HepG2 (cell line): ENCODE measurements around the gene INKA2. TPM values are rescaled to one million over a fixed set of nuclear protein-coding genes. Genes with fewer than 3 reads are reported as not detected.

Experiments
- ARID5B ChIP-seq: IDR thresholded peaks from 2 replicates; pipeline ENCODE4 v1.4.0; 2020; ENCODE audit warnings: mild to moderate bottlenecking, missing genetic modification reagents
- HDAC2 ChIP-seq: sonication (generic); formaldehyde crosslinking; IDR thresholded peaks from 2 replicates; pipeline ENCODE4 v1.4.0; 2020; ENCODE audit warnings: missing genetic modification reagents
- HDAC6 ChIP-seq: fragments of 200-600 bp; sonication (generic); IDR thresholded peaks from 2 replicates; pipeline ENCODE4 v1.7.0; 2017; ENCODE audit warnings: mild to moderate bottlenecking, antibody characterized with exemption, low read length, low read depth
- MAX ChIP-seq: IDR thresholded peaks from 2 replicates; pipeline ENCODE4 v1.6.1; 2012; ENCODE audit warnings: inconsistent platforms
- PREB ChIP-seq: sonication (generic); formaldehyde crosslinking; IDR thresholded peaks from 2 replicates; pipeline ENCODE4 v1.4.0; 2020; ENCODE audit warnings: missing genetic modification reagents
- RBM39 ChIP-seq: fragments of 200-400 bp; formaldehyde crosslinking; IDR thresholded peaks from one replicate; pipeline ENCODE4 v1.6.1; 2018; ENCODE audit warnings: antibody characterized with exemption, mild to moderate bottlenecking, low read depth, low read length; ENCODE audit not compliant: poor library complexity, severe bottlenecking
- TOPORS ChIP-seq: sonication (generic); formaldehyde crosslinking; IDR thresholded peaks from 2 replicates; pipeline ENCODE4 v1.8.0; 2023; ENCODE audit warnings: mild to moderate bottlenecking, missing genetic modification reagents
- YY1 ChIP-seq: IDR thresholded peaks from 2 replicates; pipeline ENCODE4 v1.6.1; 2011; ENCODE audit warnings: low read length, low read depth, moderate library complexity, mild to moderate bottlenecking; ENCODE audit not compliant: insufficient read depth, insufficient replicate concordance
- ZNF318 ChIP-seq: sonication (generic); formaldehyde crosslinking; IDR thresholded peaks from 2 replicates; pipeline ENCODE4 v1.4.0; 2020; ENCODE audit warnings: mild to moderate bottlenecking, missing genetic modification reagents
- ZNF333 ChIP-seq: sonication (generic); formaldehyde crosslinking; IDR thresholded peaks from 2 replicates; pipeline ENCODE4 v1.4.0; 2020; ENCODE audit warnings: mild to moderate bottlenecking, missing genetic modification reagents, borderline replicate concordance
- ZNF34 ChIP-seq: sonication (generic); formaldehyde crosslinking; IDR thresholded peaks from 2 replicates; pipeline ENCODE4 v1.4.0; 2020; ENCODE audit warnings: mild to moderate bottlenecking, missing genetic modification reagents, borderline replicate concordance
- ZNF607 ChIP-seq: sonication (generic); formaldehyde crosslinking; IDR thresholded peaks from 2 replicates; pipeline ENCODE4 v1.5.1; 2020; ENCODE audit warnings: missing genetic modification reagents, mild to moderate bottlenecking, borderline replicate concordance
- ZNF615 ChIP-seq: sonication (generic); formaldehyde crosslinking; IDR thresholded peaks from 2 replicates; pipeline ENCODE4 v1.5.0; 2020; ENCODE audit warnings: mild to moderate bottlenecking, missing genetic modification reagents, borderline replicate concordance
- ZNF644 ChIP-seq: IDR thresholded peaks from 2 replicates; pipeline ENCODE4 v1.6.1; 2016; ENCODE audit warnings: low read depth
- ZNF891 ChIP-seq: sonication (generic); formaldehyde crosslinking; IDR thresholded peaks from 2 replicates; pipeline ENCODE4 v1.5.0; 2020; ENCODE audit warnings: mild to moderate bottlenecking, missing genetic modification reagents
- polyA plus RNA-seq, 8 experiments: library from polyadenylated mRNA; depleted of rRNA in 3 of 8; stranded (reverse) in 7 of 8; unstranded in 1 of 8; fragments of >200 nt; fragmentation: Illumina TruSeq in 4 of 8; extraction: Trizol in 4 of 8; gene quantifications; 2 replicates each; pipeline versions ENCODE4 v1.2.1 to v1.2.3, GENCODE V29; 2011 to 2016; ENCODE audit warnings: low read depth in 4 of 8, missing spikeins in 1 of 8, mixed read lengths in 1 of 8; ENCODE audit not compliant: insufficient read depth in 1 of 8
- total RNA-seq, 5 experiments: library from RNA; depleted of rRNA; stranded (reverse); fragments of >200 nt; fragmentation: Illumina TruSeq; extraction: Trizol; gene quantifications; 2 replicates each; pipeline ENCODE4 v1.2.3, GENCODE V29; 2016; ENCODE audit warnings: low read depth in 1 of 5

The INKA2 gene
- total and polyA plus RNA-seq, 2 of the 13 experiments (the other 11 are each of a cell fraction or from before 2014, with no cell fraction given), result 2.6 to 4.6 TPM

GRCh38 chr1:111733183-111733991 lies 5.8 kb downstream of the INKA2 start (continued):
- peak; percentile 56; the same call in 1 of the 2 replicates for TF ChIP-seq ZNF607 (CRISPR knock-in tag)
- TF ChIP-seq TOPORS, result no peak
- no peak for TF ChIP-seq HDAC6
- TF ChIP-seq ARID5B (CRISPR knock-in tag), result peak; percentile 74
- no peak for TF ChIP-seq ZNF333 (CRISPR knock-in tag)
- peak; percentile 63; the same call in 1 of the 2 replicates for TF ChIP-seq MAX
- peak; percentile 70 for TF ChIP-seq HDAC2 (CRISPR knock-in tag)
- TF ChIP-seq PREB (CRISPR knock-in tag), result no peak
- no peak for TF ChIP-seq ZNF318 (CRISPR knock-in tag)
- no peak for TF ChIP-seq ZNF34 (CRISPR knock-in tag)
- TF ChIP-seq RBM39, result no peak
- TF ChIP-seq ZNF891 (CRISPR knock-in tag), result no peak
- peak; percentile 38; the same call in 1 of the 2 replicates for TF ChIP-seq ZNF644 (CRISPR knock-in tag)
- no peak for TF ChIP-seq ZNF615 (CRISPR knock-in tag)
- no peak for TF ChIP-seq YY1
